Esophagus muscularis mucosa (tissue), 4 donors: ENCODE results near the gene ST6GALNAC6. TPM values are rescaled to one million over a fixed set of nuclear protein-coding genes. Genes with fewer than 3 reads are reported as not detected.

Experiments used
- DNase-seq: peaks from one replicate; pipeline ENCODE4 v3.0.0-alpha.2; 2017; ENCODE audit errors: extremely low spot score
- H3K27ac ChIP-seq, 4 donors: fragments of 200-600 bp; sonication (generic); replicated peaks in 1 of 4; 1 replicate in 3 of 4; 2 replicates in 1 of 4; pipeline ENCODE4 v1.5.1; 2016 to 2019; ENCODE audit warnings: mild to moderate bottlenecking in 1 of 4
- H3K27me3 ChIP-seq, 4 donors: fragments of 200-600 bp; sonication (generic); one replicate each; pipeline versions ENCODE4 v1.5.1 to v1.6.0; 2016 to 2019
- H3K36me3 ChIP-seq, 4 donors: fragments of 200-600 bp; sonication (generic); one replicate each; pipeline ENCODE4 v1.5.1; 2016 to 2019
- H3K4me1 ChIP-seq, 4 donors: fragments of 200-600 bp; sonication (generic); one replicate each; pipeline ENCODE4 v1.5.1; 2016 to 2019
- H3K4me3 ChIP-seq, 4 donors: fragments of 200-600 bp; sonication (generic); 1 replicate in 2 of 4; 2 replicates in 2 of 4; pipeline ENCODE4 v1.5.1; 2016 to 2019; ENCODE audit warnings: mild to moderate bottlenecking in 4 of 4, moderate library complexity in 1 of 4
- H3K9me3 ChIP-seq, 4 donors: fragments of 200-600 bp; sonication (generic); 1 replicate in 3 of 4; 2 replicates in 1 of 4; pipeline ENCODE4 v1.5.1; 2016 to 2019
- CTCF ChIP-seq, 3 experiments: fragments of 200-600 bp in 2 of 3; fragments of 450-650 bp in 1 of 3; sonication (generic) in 2 of 3; IDR thresholded peaks; one replicate each; pipeline ENCODE4 v1.5.1; 2017 to 2019; ENCODE audit warnings: antibody characterized with exemption in 3 of 3, mild to moderate bottlenecking in 2 of 3, moderate library complexity in 1 of 3
- EP300 ChIP-seq: sonication (generic); formaldehyde crosslinking; IDR thresholded peaks from one replicate; pipeline ENCODE4 v1.6.1; 2017; ENCODE audit warnings: antibody characterized with exemption
- POLR2A ChIP-seq: fragments of 450-650 bp; IDR thresholded peaks from one replicate; pipeline ENCODE4 v1.6.1; 2017; ENCODE audit warnings: antibody characterized with exemption, moderate library complexity, mild to moderate bottlenecking, low read depth
- POLR2AphosphoS5 ChIP-seq, 2 donors: sonication (generic); formaldehyde crosslinking; IDR thresholded peaks; one replicate each; pipeline ENCODE4 v1.6.1; 2017; ENCODE audit warnings: antibody characterized with exemption in 2 of 2
- WGBS: methylation state at CpG from one replicate; pipeline ENCODE4 v1.1.5; 2018; 5-methylcytosine and 5-hydroxymethylcytosine counted together
- intact Hi-C: fragments of 100-400 bp; cut with DNase I; formaldehyde crosslinking; loops from one replicate; pipeline ENCODE4 v1.15.1; 2023
- total RNA-seq, 4 donors: library from RNA; depleted of rRNA; stranded (reverse); fragments of >200 nt; gene quantifications; one replicate each; pipeline versions ENCODE4 v1.1.0 to v1.2.1, GENCODE V29; 2016

The ST6GALNAC6 gene
- total RNA-seq, 4 donors from 2014 or later = 95.9 to 169 (median 125) TPM

- Histone ChIP-seq H3K4me1 (peaks cover 41 to 53% (median 47%) of the 10 kb centered on the region in 4 donors), H3K9me3 (no peaks in the 10 kb centered on the region), H3K36me3 (no peaks in the 10 kb centered on the region), H3K27me3 (peaks cover 0 to 39% (median 5%) of the 10 kb centered on the region in 4 donors), H3K27ac (no peak overlapping the region), H3K4me3 (peak overlapping the region; percentile 14 to 47 (median 24))
- WGBS = 37% methylated on average over 15 of the region's 45 CpGs
- DNase-seq = no peak
- intact Hi-C loops = loop anchor here (1.0 to 10.0 kb wide), 6 partner anchors 47 to 417 kb away; partner anchors contain the start of genes CDK9, FPGS and TOR2A
- TF ChIP-seq CTCF (IDR thresholded peaks at IDR 0.05) (peak; percentile 95 to 99 (median 97)), EP300 (no peak), POLR2AphosphoS5 (IDR thresholded peaks at IDR 0.05) (peak in 1 of 2 donors; percentile 57)
Measured at GRCh38 chr9:127921557-127922120, 22.2 kb upstream of the ST6GALNAC6 start.

- Histone ChIP-seq H3K4me3 (no peak overlapping the region), H3K27me3 (peaks cover 0 to 31% (median 0%) of the 10 kb centered on the region in 4 donors), H3K4me1 (peaks cover 48 to 58% (median 54%) of the 10 kb centered on the region in 4 donors), H3K36me3 (no peaks in the 10 kb centered on the region), H3K9me3 (no peaks in the 10 kb centered on the region), H3K27ac (no peak overlapping the region)
- TF ChIP-seq EP300 (no peak), POLR2AphosphoS5 (IDR thresholded peaks at IDR 0.05) (no peak), POLR2A (no peak), CTCF (IDR thresholded peaks at IDR 0.05) (no peak)
- no peak for DNase-seq
- intact Hi-C loops = loop anchor here (1.0 to 10.0 kb wide), 5 partner anchors 46 to 416 kb away; partner anchors contain the start of genes CDK9, FPGS and TOR2A
- WGBS = 74% methylated on average over 2 of the region's 7 CpGs
Measured at GRCh38 chr9:127920794-127921193, 21.4 kb upstream of the ST6GALNAC6 start.

- Histone ChIP-seq H3K9me3 (no peaks in the 10 kb centered on the region), H3K4me3 (no peak overlapping the region), H3K27me3 (peaks cover 0 to 16% (median 0%) of the 10 kb centered on the region in 4 donors), H3K4me1 (peaks cover 56 to 72% (median 66%) of the 10 kb centered on the region in 4 donors), H3K27ac (peak overlapping the region; percentile 69 to 86 (median 78)), H3K36me3 (peaks cover 0 to 7% (median 2%) of the 10 kb centered on the region in 4 donors)
- TF ChIP-seq EP300 = no peak
- peak; percentile 81 to 90 for TF ChIP-seq POLR2AphosphoS5 (IDR thresholded peaks at IDR 0.05)
- intact Hi-C loops = no loop called here
- 13% methylated on average over 8 of the region's 8 CpGs for WGBS
- peak; percentile 97 for DNase-seq
Measured at GRCh38 chr9:127919253-127919815, 19.9 kb upstream of the ST6GALNAC6 start.

- Histone ChIP-seq H3K27ac (peak overlapping the region; percentile 69 to 86 (median 78)), H3K27me3 (peaks cover 0 to 7% (median 0%) of the 10 kb centered on the region in 4 donors), H3K4me1 (peaks cover 56 to 72% (median 66%) of the 10 kb centered on the region in 4 donors), H3K36me3 (peaks cover 0 to 12% (median 8%) of the 10 kb centered on the region in 4 donors), H3K9me3 (no peaks in the 10 kb centered on the region), H3K4me3 (no peak overlapping the region)
- DNase-seq = no peak
- TF ChIP-seq CTCF (IDR thresholded peaks at IDR 0.05) = no peak
- no peak for TF ChIP-seq EP300
- TF ChIP-seq POLR2AphosphoS5 (IDR thresholded peaks at IDR 0.05) = peak in 1 of 2 donors; percentile 28
- TF ChIP-seq POLR2A = no peak
- intact Hi-C loops = no loop called here
- 85% methylated on average over 8 of the region's 8 CpGs for WGBS
Measured at GRCh38 chr9:127918183-127919107, 19.0 kb upstream of the ST6GALNAC6 start.
